Liver (tissue), 9 donors: ENCODE measurements around the gene ACOT8. TPM values are rescaled to one million over a fixed set of nuclear protein-coding genes. Genes with fewer than 3 reads are reported as not detected.
A peak's percentile ranks its signal among the peaks of the same experiment; 100 is the strongest.

Experiments
- DNase-seq: peaks from one replicate; pipeline ENCODE4 v3.0.0-alpha.2; 2017; ENCODE audit warnings: low spot score
- H3K27ac ChIP-seq, 2 donors: one replicate each; pipeline ENCODE4 v1.7.0; 2013; ENCODE audit warnings: inconsistent platforms in 2 of 2, low read length in 2 of 2, control low read depth in 1 of 2, low read depth in 1 of 2, mild to moderate bottlenecking in 1 of 2
- H3K27me3 ChIP-seq, 4 donors: one replicate each; pipeline versions ENCODE4 v1.6.1 to v1.7.0; 2013; ENCODE audit warnings: low read length in 3 of 4, inconsistent platforms in 1 of 4, mild to moderate bottlenecking in 1 of 4, moderate library complexity in 1 of 4; ENCODE audit not compliant: control insufficient read depth in 4 of 4, insufficient read depth in 4 of 4
- H3K36me3 ChIP-seq, 4 donors: one replicate each; pipeline versions ENCODE4 v1.6.1 to v1.7.0; 2013; ENCODE audit warnings: low read length in 3 of 4, mild to moderate bottlenecking in 3 of 4, low read depth in 1 of 4, moderate library complexity in 1 of 4; ENCODE audit not compliant: control insufficient read depth in 4 of 4, insufficient read depth in 3 of 4
- H3K4me1 ChIP-seq, 4 donors: one replicate each; pipeline versions ENCODE4 v1.6.1 to v1.7.0; 2013; ENCODE audit warnings: low read length in 3 of 4, mild to moderate bottlenecking in 3 of 4, moderate library complexity in 1 of 4; ENCODE audit not compliant: control insufficient read depth in 4 of 4, insufficient read depth in 4 of 4
- H3K4me3 ChIP-seq, 3 donors: one replicate each; pipeline versions ENCODE4 v1.6.1 to v1.7.0; 2013; ENCODE audit warnings: low read length in 3 of 3, control low read depth in 1 of 3, low read depth in 1 of 3, mild to moderate bottlenecking in 1 of 3
- H3K9ac ChIP-seq, 2 donors: one replicate each; pipeline ENCODE4 v1.7.0; 2013; ENCODE audit warnings: low read length in 2 of 2, mild to moderate bottlenecking in 2 of 2, moderate library complexity in 2 of 2, control low read depth in 1 of 2, low read depth in 1 of 2
- H3K9me3 ChIP-seq, 4 donors: one replicate each; pipeline versions ENCODE4 v1.6.1 to v1.7.0; 2013; ENCODE audit warnings: low read length in 3 of 4; ENCODE audit not compliant: control insufficient read depth in 4 of 4
- ATF3 ChIP-seq: IDR thresholded peaks from 2 replicates; pipeline ENCODE4 v1.6.1; 2016; ENCODE audit warnings: antibody characterized with exemption
- CTCF ChIP-seq: fragments of 150-350 bp; IDR thresholded peaks from 2 replicates; pipeline ENCODE4 v1.5.1; 2017; ENCODE audit warnings: improper control_type of control experiment, low read depth, low read length; ENCODE audit not compliant: missing input control
- EGR1 ChIP-seq, 2 donors: IDR thresholded peaks; 2 replicates each; pipeline ENCODE4 v1.6.1; 2016 to 2018; ENCODE audit warnings: antibody characterized with exemption in 2 of 2, low read depth in 2 of 2
- FOXA1 ChIP-seq: IDR thresholded peaks from 2 replicates; pipeline ENCODE4 v1.6.1; 2016; ENCODE audit warnings: antibody characterized with exemption
- FOXA2 ChIP-seq: IDR thresholded peaks from 2 replicates; pipeline ENCODE4 v1.6.1; 2016; ENCODE audit warnings: antibody characterized with exemption
- GABPA ChIP-seq, 2 donors: IDR thresholded peaks in 1 of 2; conservative IDR thresholded peaks in 1 of 2; 2 replicates each; pipeline ENCODE4 v1.6.1; 2016; ENCODE audit warnings: antibody characterized with exemption in 2 of 2, mild to moderate bottlenecking in 1 of 2, moderate library complexity in 1 of 2
- HNF4A ChIP-seq, 2 donors: conservative IDR thresholded peaks; 2 replicates each; pipeline ENCODE4 v1.6.1; 2016; ENCODE audit warnings: antibody characterized with exemption in 2 of 2, mild to moderate bottlenecking in 2 of 2
- HNF4G ChIP-seq: IDR thresholded peaks from 2 replicates; pipeline ENCODE4 v1.6.1; 2016; ENCODE audit warnings: antibody characterized with exemption
- JUND ChIP-seq, 2 donors: IDR thresholded peaks; 2 replicates each; pipeline ENCODE4 v1.6.1; 2016; ENCODE audit warnings: antibody characterized with exemption in 2 of 2
- NR2F2 ChIP-seq: IDR thresholded peaks from 2 replicates; pipeline ENCODE4 v1.6.1; 2016; ENCODE audit warnings: antibody characterized with exemption
- RAD21 ChIP-seq, 2 donors: IDR thresholded peaks; 2 replicates each; pipeline ENCODE4 v1.6.1; 2016; ENCODE audit warnings: antibody characterized with exemption in 2 of 2, mild to moderate bottlenecking in 2 of 2
- REST ChIP-seq: IDR thresholded peaks from 2 replicates; pipeline ENCODE4 v1.6.1; 2016; ENCODE audit warnings: antibody characterized with exemption, mild to moderate bottlenecking
- RXRA ChIP-seq, 2 donors: IDR thresholded peaks; 2 replicates each; pipeline ENCODE4 v1.6.1; 2017 to 2018; ENCODE audit warnings: antibody characterized with exemption in 2 of 2, mild to moderate bottlenecking in 1 of 2
- SP1 ChIP-seq: IDR thresholded peaks from 2 replicates; pipeline ENCODE4 v1.6.1; 2018; ENCODE audit warnings: antibody characterized with exemption, mild to moderate bottlenecking
- TAF1 ChIP-seq: conservative IDR thresholded peaks from 2 replicates; pipeline ENCODE4 v1.6.1; 2016; ENCODE audit warnings: antibody characterized with exemption, mild to moderate bottlenecking
- YY1 ChIP-seq: IDR thresholded peaks from 2 replicates; pipeline ENCODE4 v1.6.1; 2016; ENCODE audit warnings: antibody characterized with exemption, mild to moderate bottlenecking
- WGBS: extraction: QIAGEN DNeasy Blood & Tissue Kit; methylation state at CpG from one replicate; pipeline ENCODE4 v1.1.7; 2013; 5-methylcytosine and 5-hydroxymethylcytosine counted together
- polyA plus RNA-seq, 2 donors: library from polyadenylated mRNA; stranded (reverse) in 1 of 2; unstranded in 1 of 2; fragments of 200-250 nt in 1 of 2; fragments of >200 nt in 1 of 2; fragmentation: Nextera tagmentation in 1 of 2; extraction: Ambion mirVana in 1 of 2; gene quantifications; one replicate each; pipeline versions ENCODE4 v1.2.1 to v1.2.3, GENCODE V29; 2013 to 2015
- total RNA-seq, 2 donors: library from RNA; depleted of rRNA; stranded (reverse); fragments of >200 nt; gene quantifications; one replicate each; pipeline ENCODE4 v1.2.3, GENCODE V29; 2014
- TF ChIP-seq, protein P1 (sequence below): IDR thresholded peaks from 2 replicates; pipeline ENCODE4 v1.6.1; 2016; ENCODE audit warnings: antibody characterized with exemption
- TF ChIP-seq, protein P2 (sequence below): IDR thresholded peaks from 2 replicates; pipeline ENCODE4 v1.6.1; 2016; ENCODE audit warnings: antibody characterized with exemption
- donor health status: healthy.
- donor health status: healthy.
- donor health status: healthy.
- donor health status: healthy.
- donor health status: healthy.

ACOT8 gene
- total and polyA plus RNA-seq, 4 donors = 24.4 to 27.1 (median 24.5) TPM

DNA sequence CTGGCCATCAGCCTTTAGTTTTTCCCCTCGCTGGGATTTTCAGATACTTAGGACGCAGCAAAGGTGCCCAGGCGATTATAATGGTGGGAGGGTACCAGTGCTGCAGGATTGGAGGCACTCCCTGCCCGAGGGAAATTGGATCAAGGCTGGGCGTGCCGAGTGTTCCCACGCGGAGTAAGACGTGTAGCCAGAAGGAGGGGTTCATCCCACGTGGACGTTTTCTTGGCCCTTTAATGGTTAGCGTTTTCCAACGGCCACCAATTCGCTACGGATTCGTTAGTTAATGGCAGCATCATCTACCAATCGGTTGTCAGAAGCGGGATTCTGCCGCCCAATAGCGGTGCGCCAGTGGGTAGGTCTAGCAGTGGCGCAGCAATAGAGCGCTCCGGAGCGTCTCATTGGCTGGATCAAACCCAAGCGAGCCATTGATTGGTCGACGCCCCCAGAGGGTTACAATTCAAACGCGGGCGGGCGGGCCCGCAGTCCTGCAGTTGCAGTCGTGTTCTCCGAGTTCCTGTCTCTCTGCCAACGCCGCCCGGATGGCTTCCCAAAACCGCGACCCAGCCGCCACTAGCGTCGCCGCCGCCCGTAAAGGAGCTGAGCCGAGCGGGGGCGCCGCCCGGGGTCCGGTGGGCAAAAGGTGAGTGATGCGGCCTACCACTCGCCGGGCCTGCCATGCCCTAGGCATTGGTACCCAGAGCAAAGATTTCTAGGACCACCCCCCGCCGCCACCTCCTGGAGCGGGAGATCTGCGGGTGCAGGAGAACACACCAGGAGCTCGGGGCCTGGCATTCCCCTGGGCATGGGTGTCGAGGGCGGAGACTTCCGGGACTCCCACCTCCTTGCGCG, 44.8 kb downstream of the ACOT8 start, which contains the start of gene UBE2C:
Gene UBE2C, plus strand, starts transcription at position 488 of the 849 bp plus-strand sequence. Its CDS starts 52 bp downstream, at position 540.
- H3K27me3 ChIP-seq = no peaks in the 10 kb centered on the region
- H3K27ac ChIP-seq = no peak within 1 kb of the TSS
- DNase-seq = peak; percentile 95
- TF ChIP-seq NR2F2 = peak; percentile 19
- TF ChIP-seq REST = no peak
- TF ChIP-seq SP1 = peak; percentile 99
- TF ChIP-seq JUND (IDR thresholded peaks at IDR 0.05) = no peak
- TF ChIP-seq GABPA (IDR thresholded peaks at IDR 0.05 in 1 of 2, conservative IDR thresholded peaks at IDR 0.05 in 1 of 2) = peak in 1 of 2 donors; percentile 21
- TF ChIP-seq EGR1 (IDR thresholded peaks at IDR 0.05; ENCODE audit: low read depth in 2 of 2) = no peak
- no peak for TF ChIP-seq CTCF
- TF ChIP-seq, protein P1, sequence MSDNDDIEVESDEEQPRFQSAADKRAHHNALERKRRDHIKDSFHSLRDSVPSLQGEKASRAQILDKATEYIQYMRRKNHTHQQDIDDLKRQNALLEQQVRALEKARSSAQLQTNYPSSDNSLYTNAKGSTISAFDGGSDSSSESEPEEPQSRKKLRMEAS = peak; percentile 37
- TF ChIP-seq HNF4G = no peak
- no peak for TF ChIP-seq HNF4A (conservative IDR thresholded peaks at IDR 0.05)
- TF ChIP-seq TAF1 = no peak
- TF ChIP-seq YY1 = peak; percentile 11
- no peak for TF ChIP-seq FOXA2
- no peak for TF ChIP-seq FOXA1
- no peak for TF ChIP-seq ATF3
- TF ChIP-seq RAD21 (IDR thresholded peaks at IDR 0.05) = peak in 1 of 2 donors; percentile 9
- TF ChIP-seq, protein P2, sequence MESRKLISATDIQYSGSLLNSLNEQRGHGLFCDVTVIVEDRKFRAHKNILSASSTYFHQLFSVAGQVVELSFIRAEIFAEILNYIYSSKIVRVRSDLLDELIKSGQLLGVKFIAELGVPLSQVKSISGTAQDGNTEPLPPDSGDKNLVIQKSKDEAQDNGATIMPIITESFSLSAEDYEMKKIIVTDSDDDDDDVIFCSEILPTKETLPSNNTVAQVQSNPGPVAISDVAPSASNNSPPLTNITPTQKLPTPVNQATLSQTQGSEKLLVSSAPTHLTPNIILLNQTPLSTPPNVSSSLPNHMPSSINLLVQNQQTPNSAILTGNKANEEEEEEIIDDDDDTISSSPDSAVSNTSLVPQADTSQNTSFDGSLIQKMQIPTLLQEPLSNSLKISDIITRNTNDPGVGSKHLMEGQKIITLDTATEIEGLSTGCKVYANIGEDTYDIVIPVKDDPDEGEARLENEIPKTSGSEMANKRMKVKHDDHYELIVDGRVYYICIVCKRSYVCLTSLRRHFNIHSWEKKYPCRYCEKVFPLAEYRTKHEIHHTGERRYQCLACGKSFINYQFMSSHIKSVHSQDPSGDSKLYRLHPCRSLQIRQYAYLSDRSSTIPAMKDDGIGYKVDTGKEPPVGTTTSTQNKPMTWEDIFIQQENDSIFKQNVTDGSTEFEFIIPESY = no peak
- no peak for TF ChIP-seq RXRA (IDR thresholded peaks at IDR 0.05)
- peaks cover 3 to 30% (median 27%) of the 10 kb centered on the region in 4 donors for H3K36me3 ChIP-seq
- peak within 1 kb of the TSS in 2 of 3 donors; percentile 29 to 53 for H3K4me3 ChIP-seq
- no peak within 1 kb of the TSS for H3K9ac ChIP-seq
- 4% methylated on average over 65 of the region's 65 CpGs for WGBS
- peaks cover 0 to 13% (median 7%) of the 10 kb centered on the region in 4 donors for H3K4me1 ChIP-seq
- H3K9me3 ChIP-seq = no peaks in the 10 kb centered on the region
